Spinal cord (tissue), 10 donors: ENCODE results near the gene TAOK2. TPM values are rescaled to one million over a fixed set of nuclear protein-coding genes. Genes with fewer than 3 reads are reported as not detected.
"Not testable (repeated sequence)": the region's sequence is repeated elsewhere in the genome, so short reads cannot be mapped to it uniquely, and the experiment has no call there.

Source experiments
- DNase-seq, 6 donors: peaks; one replicate each; pipeline versions ENCODE4 v3.0.0 to v3.0.0-alpha.2; 2013 to 2015; ENCODE audit warnings: low spot score in 6 of 6, low read depth in 4 of 6
- H3K27ac ChIP-seq: one replicate; pipeline ENCODE4 v1.5.1; 2013; ENCODE audit warnings: low read depth, low read length, control low read depth
- H3K27me3 ChIP-seq: one replicate; pipeline ENCODE4 v1.6.1; 2013; ENCODE audit warnings: low read length; ENCODE audit not compliant: control insufficient read depth, insufficient read depth
- H3K36me3 ChIP-seq: one replicate; pipeline ENCODE4 v1.6.1; 2013; ENCODE audit warnings: low read length; ENCODE audit not compliant: control insufficient read depth, insufficient read depth
- H3K4me1 ChIP-seq: one replicate; pipeline ENCODE4 v1.6.1; 2013; ENCODE audit warnings: low read length; ENCODE audit not compliant: control insufficient read depth, insufficient read depth
- H3K4me3 ChIP-seq: one replicate; pipeline ENCODE4 v1.5.1; 2013; ENCODE audit warnings: low read depth, low read length, control low read depth
- H3K9me3 ChIP-seq: one replicate; pipeline ENCODE4 v1.6.1; 2013; ENCODE audit warnings: low read length; ENCODE audit not compliant: control insufficient read depth, insufficient read depth
- WGBS: methylation state at CpG from one replicate; pipeline ENCODE4 v1.1.5; 2013; ENCODE audit warnings: missing lambda C conversion rate; ENCODE audit not compliant: insufficient coverage; 5-methylcytosine and 5-hydroxymethylcytosine counted together
- polyA plus RNA-seq, 2 donors: library from polyadenylated mRNA; unstranded; fragments of 120-200 nt; gene quantifications; one replicate each; pipeline ENCODE4 v1.2.1, GENCODE V29; 2013; ENCODE audit not compliant: insufficient read length in 2 of 2
- total RNA-seq, 2 donors: library from RNA; depleted of rRNA in 1 of 2; stranded (reverse); fragments of 120-200 nt in 1 of 2; fragments of >200 nt in 1 of 2; gene quantifications; one replicate each; pipeline versions ENCODE4 v1.2.3 to v1.2.4, GENCODE V29; 2013 to 2014
- donor health status: healthy.

Gene TAOK2
- total and polyA plus RNA-seq, 4 donors, result 42.2 to 87.1 (median 66.5) TPM

DNA sequence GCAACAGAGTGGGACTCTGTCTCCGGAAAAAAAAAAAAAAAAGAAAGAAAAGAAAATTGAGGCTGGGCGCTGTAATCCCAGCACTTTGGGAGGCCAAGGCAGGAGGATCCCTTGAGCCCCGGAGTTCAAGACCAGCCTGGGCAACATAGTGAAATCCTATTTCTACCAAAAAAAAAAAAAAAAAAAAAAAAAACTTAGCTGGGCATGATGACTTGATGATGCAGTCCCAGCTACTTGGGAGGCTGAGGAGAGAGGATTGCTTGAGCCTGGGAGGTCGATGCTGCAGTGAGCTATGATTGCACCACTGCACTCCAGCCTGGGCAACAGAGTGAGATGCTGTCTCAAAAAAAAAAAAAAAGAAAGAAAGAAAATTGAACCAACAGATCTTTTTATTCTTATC, 44.3 kb downstream of the TAOK2 start:
- not testable (repeated sequence) for DNase-seq, H3K27ac ChIP-seq, H3K36me3 ChIP-seq, H3K9me3 ChIP-seq, H3K4me3 ChIP-seq, H3K27me3 ChIP-seq
- WGBS, result no CpG with 5 or more reads among the region's 4 CpGs
- H3K4me1 ChIP-seq, result peaks cover 15% of the 10 kb centered on the region

- Histone ChIP-seq H3K4me3 (no peak overlapping the region), H3K4me1 (peaks cover 15% of the 10 kb centered on the region), H3K36me3 (peaks cover under 1% of the 10 kb centered on the region), H3K27me3 (no peaks in the 10 kb centered on the region), H3K9me3 (no peaks in the 10 kb centered on the region), H3K27ac (no peak overlapping the region)
- WGBS, result 79% methylated on average over 3 of the region's 4 CpGs
- DNase-seq, result no peak
These were observed 45.1 kb downstream of the TAOK2 start for GRCh38 chr16:30018731-30019158.

- no peaks in the 10 kb centered on the region for H3K9me3 ChIP-seq
- no peaks in the 10 kb centered on the region for H3K27me3 ChIP-seq
- WGBS, result 88% methylated on average over 2 of the region's 6 CpGs
These were observed 49.2 kb downstream of the TAOK2 start, which contains the start of gene C16orf92 for GRCh38 chr16:30022887-30023286. Gene C16orf92, plus strand, starts transcription at chr16:30023198. Its CDS starts 143 bp downstream, at chr16:30023341.

DNA sequence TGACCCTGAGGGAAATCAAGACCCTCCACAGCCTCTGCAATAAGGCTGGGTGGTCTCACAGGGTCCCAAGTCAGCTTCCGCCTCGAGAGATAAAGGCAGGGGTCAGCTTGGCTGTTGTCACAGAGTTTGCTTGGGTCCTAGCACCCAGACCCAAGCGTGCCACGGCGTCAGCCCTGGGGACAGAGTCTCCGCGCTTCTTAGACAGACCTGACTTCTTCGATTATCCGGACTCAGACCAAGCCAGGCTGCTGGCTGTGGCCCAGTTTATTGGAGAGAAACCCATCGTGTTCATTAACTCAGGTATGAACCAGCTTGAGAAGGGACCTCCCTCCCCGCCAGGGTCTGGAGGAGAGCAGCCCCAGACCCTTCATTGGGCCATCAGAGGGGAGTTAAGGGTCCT, 49.9 kb downstream of the TAOK2 start:
- H3K36me3 ChIP-seq, result peaks cover 45% of the 10 kb centered on the region
- no peaks in the 10 kb centered on the region for H3K27me3 ChIP-seq
- no peak overlapping the region for H3K27ac ChIP-seq
- no peak overlapping the region for H3K4me3 ChIP-seq
- WGBS, result 83% methylated on average over 10 of the region's 11 CpGs
- H3K9me3 ChIP-seq, result no peaks in the 10 kb centered on the region
- peaks cover 33% of the 10 kb centered on the region for H3K4me1 ChIP-seq
- no peak for DNase-seq

More at GRCh38 chr16:30022887-30023286, 49.2 kb downstream of the TAOK2 start, which contains the start of gene C16orf92:
- DNase-seq, result no peak
- no peak within 1 kb of the TSS for H3K27ac ChIP-seq
- peaks cover 26% of the 10 kb centered on the region for H3K4me1 ChIP-seq
- H3K36me3 ChIP-seq, result peaks cover 39% of the 10 kb centered on the region
- no peak within 1 kb of the TSS for H3K4me3 ChIP-seq

DNA sequence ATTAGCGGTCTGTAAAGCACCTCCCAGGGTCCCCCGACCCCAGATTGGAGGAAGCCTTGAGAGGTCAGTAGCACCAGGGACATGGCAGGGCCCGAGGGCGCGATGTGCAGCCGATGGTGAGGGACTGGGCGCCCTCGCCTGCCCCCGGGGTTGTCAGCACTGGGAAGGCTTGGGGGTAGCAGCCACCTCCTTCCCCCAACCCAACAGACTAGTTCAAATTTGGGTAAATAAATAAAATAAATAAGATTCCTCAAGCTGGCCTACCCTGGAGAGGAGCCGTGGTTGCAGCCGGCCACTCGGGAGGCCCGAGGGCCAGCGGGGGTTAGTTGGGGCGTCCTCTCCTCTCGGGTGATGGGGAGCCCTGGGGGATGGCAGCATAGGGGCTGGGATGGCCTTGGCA, 50.8 kb downstream of the TAOK2 start:
- no peaks in the 10 kb centered on the region for H3K27me3 ChIP-seq
- H3K4me3 ChIP-seq, result no peak overlapping the region
- H3K4me1 ChIP-seq, result peaks cover 42% of the 10 kb centered on the region
- 82% methylated on average over 3 of the region's 16 CpGs for WGBS
- H3K27ac ChIP-seq, result no peak overlapping the region
- no peak for DNase-seq
- no peaks in the 10 kb centered on the region for H3K9me3 ChIP-seq
- peaks cover 47% of the 10 kb centered on the region for H3K36me3 ChIP-seq

DNA sequence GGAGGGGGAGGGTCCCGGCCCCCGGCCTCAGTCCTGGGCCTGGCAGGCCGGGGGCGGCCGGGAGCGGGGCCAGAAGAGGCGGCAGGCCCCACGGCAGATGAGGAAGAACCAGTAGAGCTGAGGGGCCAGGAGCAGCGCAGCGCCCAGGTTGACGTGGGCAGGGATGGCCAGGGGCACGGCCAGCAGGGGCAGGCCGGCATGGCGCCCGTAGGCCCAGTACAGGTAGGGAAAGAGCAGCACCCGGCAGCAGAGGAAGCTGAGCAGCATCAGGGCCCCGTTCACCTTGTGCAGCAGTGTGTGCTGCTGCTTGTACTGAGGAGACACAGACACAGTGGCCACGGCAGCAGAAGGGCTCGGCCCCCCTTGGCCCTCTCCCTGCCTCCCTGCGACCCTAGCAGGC, 51.5 kb downstream of the TAOK2 start:
- Histone ChIP-seq H3K36me3 (peaks cover 47% of the 10 kb centered on the region), H3K27ac (no peak overlapping the region), H3K9me3 (no peaks in the 10 kb centered on the region), H3K4me1 (peaks cover 49% of the 10 kb centered on the region), H3K27me3 (no peaks in the 10 kb centered on the region), H3K4me3 (no peak overlapping the region)
- WGBS, result 81% methylated on average over 18 of the region's 20 CpGs
- DNase-seq, result no peak

DNA sequence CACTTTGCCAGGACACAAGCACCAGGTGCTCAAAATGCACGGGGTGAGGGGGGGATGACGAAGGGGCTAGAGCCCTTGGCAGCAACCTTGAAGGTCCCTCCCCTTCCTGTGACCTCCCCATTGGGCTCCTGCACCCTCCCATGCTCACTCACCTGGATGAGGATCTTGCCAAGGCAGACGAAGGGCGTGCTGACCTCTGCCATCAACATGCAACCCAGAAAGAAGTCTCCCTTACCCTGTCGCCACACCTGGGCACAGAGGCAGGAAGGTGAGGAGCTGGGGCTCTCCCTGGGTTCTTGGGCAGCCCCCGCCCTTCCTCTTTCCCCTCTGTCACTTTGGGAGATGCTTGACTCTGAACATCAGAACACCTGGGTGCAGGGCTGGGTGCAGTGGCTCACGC, 51.9 kb downstream of the TAOK2 start:
- Histone ChIP-seq H3K36me3 (peaks cover 47% of the 10 kb centered on the region), H3K4me3 (no peak overlapping the region), H3K9me3 (no peaks in the 10 kb centered on the region), H3K4me1 (peaks cover 52% of the 10 kb centered on the region), H3K27ac (no peak overlapping the region), H3K27me3 (no peaks in the 10 kb centered on the region)
- 80% methylated on average over 5 of the region's 7 CpGs for WGBS
- no peak for DNase-seq

- H3K4me3 ChIP-seq, result no peak overlapping the region
- no peak for DNase-seq
- H3K27ac ChIP-seq, result no peak overlapping the region
- peaks cover 47% of the 10 kb centered on the region for H3K36me3 ChIP-seq
- WGBS, result 93% methylated on average over 18 of the region's 18 CpGs
- peaks cover 50% of the 10 kb centered on the region for H3K4me1 ChIP-seq
- peaks cover 2% of the 10 kb centered on the region for H3K27me3 ChIP-seq
- no peaks in the 10 kb centered on the region for H3K9me3 ChIP-seq
These were observed 52.8 kb downstream of the TAOK2 start for GRCh38 chr16:30026449-30026848.

- peaks cover 47% of the 10 kb centered on the region for H3K36me3 ChIP-seq
- peaks cover 2% of the 10 kb centered on the region for H3K27me3 ChIP-seq
- H3K9me3 ChIP-seq, result no peaks in the 10 kb centered on the region
- WGBS, result 55% methylated on average over 11 of the region's 13 CpGs
- no peak for DNase-seq
- H3K4me1 ChIP-seq, result peaks cover 58% of the 10 kb centered on the region
- H3K4me3 ChIP-seq, result no peak overlapping the region
- H3K27ac ChIP-seq, result no peak overlapping the region
These were observed 54.1 kb downstream of the TAOK2 start for GRCh38 chr16:30027588-30028437.
